GM23338 (cell line): Measurements from ENCODE around the gene MEOX1. TPM values are rescaled to one million over a fixed set of nuclear protein-coding genes. Genes with fewer than 3 reads are reported as not detected.

Experiments used
- ATAC-seq: fragments of 200-7000 bp; cut with Tn5 transposase; 3 replicates; pipeline ENCODE4 v1.9.1; 2020
- DNase-seq: peaks from one replicate; pipeline ENCODE4 v3.0.0-alpha.2; 2015; ENCODE audit warnings: low spot score
- H2AFZ ChIP-seq: fragments of 200-600 bp; sonication (generic); 2 replicates; pipeline ENCODE4 v1.8.0; 2016; ENCODE audit warnings: antibody characterized with exemption, mild to moderate bottlenecking, moderate library complexity
- H3F3A ChIP-seq: fragments of 200-600 bp; sonication (generic); replicated peaks from 2 replicates; pipeline ENCODE4 v1.8.0; 2017; ENCODE audit warnings: antibody characterized with exemption, mixed run types, low read depth
- H3K27ac ChIP-seq: fragments of 200-600 bp; sonication (generic); 2 replicates; pipeline ENCODE4 v1.6.1; 2016; ENCODE audit warnings: low read depth
- H3K27me3 ChIP-seq: fragments of 200-600 bp; sonication (generic); 2 replicates; pipeline ENCODE4 v1.8.0; 2016; ENCODE audit warnings: mild to moderate bottlenecking, mixed run types, moderate library complexity; ENCODE audit not compliant: insufficient read depth
- H3K36me3 ChIP-seq: fragments of 200-600 bp; sonication (generic); 2 replicates; pipeline ENCODE4 v1.8.0; 2016; ENCODE audit warnings: mild to moderate bottlenecking; ENCODE audit not compliant: insufficient read depth
- H3K4me1 ChIP-seq: fragments of 200-600 bp; sonication (generic); 2 replicates; pipeline ENCODE4 v1.8.0; 2016; ENCODE audit warnings: mild to moderate bottlenecking, moderate library complexity; ENCODE audit not compliant: insufficient read depth
- H3K4me2 ChIP-seq: fragments of 200-600 bp; sonication (generic); 2 replicates; pipeline ENCODE4 v1.7.1; 2017; ENCODE audit warnings: mixed run types
- H3K4me3 ChIP-seq: fragments of 200-600 bp; sonication (generic); 2 replicates; pipeline ENCODE4 v1.6.1; 2016; ENCODE audit warnings: mixed run types
- H3K79me2 ChIP-seq: fragments of 200-600 bp; sonication (generic); replicated peaks from 2 replicates; pipeline ENCODE4 v1.8.0; 2017; ENCODE audit warnings: mild to moderate bottlenecking; ENCODE audit not compliant: insufficient read depth
- H3K9me2 ChIP-seq: fragments of 200-600 bp; sonication (generic); 2 replicates; pipeline ENCODE4 v1.8.0; 2017; ENCODE audit not compliant: insufficient read depth
- H4K20me1 ChIP-seq: fragments of 200-600 bp; sonication (generic); replicated peaks from 2 replicates; pipeline ENCODE4 v1.8.0; 2017; ENCODE audit warnings: mild to moderate bottlenecking; ENCODE audit not compliant: insufficient read depth
- H3K27ac Mint-ChIP-seq: 2 replicates; pipeline ENCODE4 v1.8.0; 2020; ENCODE audit warnings: inconsistent platforms, mild to moderate bottlenecking, moderate library complexity, mixed read lengths
- H3K27me3 Mint-ChIP-seq: 3 replicates; pipeline ENCODE4 v1.8.0; 2022; ENCODE audit warnings: low read depth, mild to moderate bottlenecking, moderate library complexity, mixed read lengths, inconsistent platforms; ENCODE audit not compliant: insufficient read depth, poor library complexity
- H3K36me3 Mint-ChIP-seq: 3 replicates; pipeline ENCODE4 v1.8.0; 2021; ENCODE audit warnings: low read depth, mild to moderate bottlenecking, inconsistent platforms, moderate library complexity, mixed read lengths
- H3K4me1 Mint-ChIP-seq: 3 replicates; pipeline ENCODE4 v1.8.0; 2020; ENCODE audit warnings: mild to moderate bottlenecking, inconsistent platforms, mixed read lengths
- H3K4me3 Mint-ChIP-seq: 3 replicates; pipeline ENCODE4 v1.8.0; 2021; ENCODE audit warnings: moderate library complexity, mild to moderate bottlenecking, inconsistent platforms, mixed read lengths
- H3K9me3 Mint-ChIP-seq: 3 replicates; pipeline ENCODE4 v1.8.0; 2020; ENCODE audit warnings: moderate library complexity, mild to moderate bottlenecking, inconsistent platforms, mixed read lengths
- CREB1 ChIP-seq: fragments of 250-450 bp; sonication (Bioruptor Pico); IDR thresholded peaks from 2 replicates; pipeline ENCODE4 v1.5.0; 2020; ENCODE audit warnings: low read depth, mild to moderate bottlenecking, moderate library complexity
- EZH2 ChIP-seq: fragments of 200-600 bp; sonication (generic); IDR thresholded peaks from one replicate; pipeline ENCODE4 v1.8.0; 2017; ENCODE audit warnings: antibody characterized with exemption, mild to moderate bottlenecking, low read depth; ENCODE audit not compliant: unreplicated experiment
- JUNB ChIP-seq: IDR thresholded peaks from one replicate; pipeline ENCODE4 v1.6.1; 2016; ENCODE audit warnings: antibody characterized with exemption; ENCODE audit not compliant: unreplicated experiment
- POLR2AphosphoS5 ChIP-seq: IDR thresholded peaks from 2 replicates; pipeline ENCODE4 v1.6.1; 2016; ENCODE audit warnings: antibody characterized with exemption, low read depth
- STAT1 ChIP-seq: IDR thresholded peaks from one replicate; pipeline ENCODE4 v1.6.1; 2016; ENCODE audit warnings: antibody characterized with exemption; ENCODE audit not compliant: unreplicated experiment
- ZNF114 ChIP-seq: fragments of 250-450 bp; sonication (Bioruptor Pico); IDR thresholded peaks from 2 replicates; pipeline ENCODE4 v1.5.0; 2020; ENCODE audit warnings: mild to moderate bottlenecking, moderate library complexity
- ZNF331 ChIP-seq: fragments of 250-450 bp; sonication (Bioruptor Pico); IDR thresholded peaks from 2 replicates; pipeline ENCODE4 v1.5.0; 2020; ENCODE audit warnings: low read depth, mild to moderate bottlenecking, moderate library complexity
- ZNF462 ChIP-seq: fragments of 250-450 bp; sonication (Bioruptor Pico); IDR thresholded peaks from 2 replicates; pipeline ENCODE4 v1.5.0; 2020; ENCODE audit warnings: mild to moderate bottlenecking, moderate library complexity
- polyA plus RNA-seq: library from polyadenylated mRNA; unstranded; fragments of >200 nt; fragmentation: Nextera tagmentation; extraction: Ambion mirVana; gene quantifications from 2 replicates; pipeline ENCODE4 v1.2.1, GENCODE V29; 2016
- total RNA-seq: library from RNA; depleted of rRNA; stranded (reverse); fragments of >200 nt; shearing (Covaris generic); gene quantifications from 2 replicates; pipeline ENCODE4 v1.2.3, GENCODE V29; 2014

Gene MEOX1
- total and polyA plus RNA-seq, 2 experiments from 2014 or later, result not detected

GRCh38 chr17:43665937-43666236 is 4.2 kb upstream of the MEOX1 start (continued):
- TF ChIP-seq ZNF462 (CRISPR knock-in tag), result no peak
- TF ChIP-seq STAT1, result no peak
- TF ChIP-seq ZNF114 (CRISPR knock-in tag), result no peak
- TF ChIP-seq POLR2AphosphoS5, result no peak
- no peak for TF ChIP-seq JUNB
- no peak for TF ChIP-seq ZNF331 (CRISPR knock-in tag)

GRCh38 chr17:43665084-43665936 is 3.6 kb upstream of the MEOX1 start:
- Mint-ChIP-seq H3K27ac (no peak overlapping the region; the same call in 1 of the 2 replicates), H3K4me1 (peaks cover 35% of the 10 kb centered on the region), H3K4me3 (no peak overlapping the region), H3K36me3 (no peaks in the 10 kb centered on the region), H3K9me3 (no peaks in the 10 kb centered on the region), H3K27me3 (peaks cover 11% of the 10 kb centered on the region)
- Histone ChIP-seq H3K27ac (no peak overlapping the region), H3K4me1 (peaks cover 33% of the 10 kb centered on the region), H2AFZ (peak overlapping the region; percentile 98), H3K9me2 (no peaks in the 10 kb centered on the region), H3K4me2 (no peak overlapping the region), H3K4me3 (no peak overlapping the region), H3K79me2 (no peaks in the 10 kb centered on the region), H3K36me3 (no peaks in the 10 kb centered on the region), H3F3A (0 out of 2 replicates have a peak, but pooled peaks cover 3% of the 10 kb centered on the region), H3K27me3 (no peaks in the 10 kb centered on the region), H4K20me1 (no peaks in the 10 kb centered on the region)
- DNase-seq (no peak), ATAC-seq (peak; percentile 61)
- TF ChIP-seq JUNB (no peak), CREB1 (CRISPR knock-in tag) (no peak), EZH2 (no peak), ZNF462 (CRISPR knock-in tag) (no peak)
